Fibroblast of peridontal ligament (primary cell): ENCODE data around the gene GJB5.
A peak's percentile ranks its signal among the peaks of the same experiment; 100 is the strongest.

Experiments used
- DNase-seq: peaks from one replicate; pipeline ENCODE4 v3.0.0-alpha.2; 2010; ENCODE audit errors: extremely low read depth

Gene GJB5

GRCh38 chr1:34794790-34795180 is 39.9 kb downstream of the GJB5 start:
- no peak for DNase-seq

- no peak for DNase-seq
Observed at GRCh38 chr1:34795916-34796315, 41.1 kb downstream of the GJB5 start.

DNA sequence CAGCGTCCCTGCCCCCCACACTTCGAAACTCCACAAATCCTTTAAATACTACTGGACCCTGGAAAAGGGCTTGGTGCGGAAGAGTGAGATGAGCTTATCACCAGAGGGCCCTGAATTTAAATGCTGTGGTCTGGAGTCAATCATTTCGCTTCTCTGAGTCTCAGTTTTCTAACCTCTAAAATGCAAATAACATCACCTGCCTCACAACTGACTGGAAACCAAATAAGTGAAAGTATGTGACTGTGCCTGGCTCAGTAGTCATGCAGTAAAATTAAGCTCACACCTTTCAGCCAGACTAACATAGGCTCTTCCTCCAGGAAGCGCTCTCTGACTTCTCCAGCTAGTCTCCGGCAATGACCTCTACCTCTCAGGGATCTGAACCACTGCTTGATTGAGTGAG is 42.1 kb downstream of the GJB5 start:
- no peak for DNase-seq

GRCh38 chr1:34800214-34800613 is 45.4 kb downstream of the GJB5 start:
- peak; percentile 17 for DNase-seq

DNA sequence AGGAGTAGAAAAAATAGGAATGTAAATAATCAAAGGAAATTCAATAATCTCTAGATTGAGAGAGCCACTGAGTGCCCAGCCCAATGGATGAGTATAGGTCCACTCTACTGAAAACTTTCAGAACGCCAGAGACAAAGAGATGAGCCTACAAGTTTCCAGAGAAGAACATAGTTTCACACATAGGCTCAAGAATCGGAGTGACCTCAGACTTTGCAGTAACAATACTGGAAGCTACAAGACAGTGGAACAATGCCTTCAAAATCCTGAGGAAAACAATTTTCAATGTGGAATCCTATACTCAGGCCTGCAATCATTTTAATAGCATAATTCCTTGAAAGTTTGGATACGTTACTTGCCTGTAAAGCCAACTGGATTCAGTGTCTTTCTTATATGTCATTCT is 48.9 kb downstream of the GJB5 start:
- no peak for DNase-seq

GRCh38 chr1:34806396-34806795 is 51.5 kb downstream of the GJB5 start:
- DNase-seq: peak; percentile 31
